ENCODE data around the gene CORO1C. TPM values are rescaled to one million over a fixed set of nuclear protein-coding genes. Genes with fewer than 3 reads are reported as not detected.
A peak's percentile ranks its signal among the peaks of the same experiment; 100 is the strongest.

The CORO1C gene
- total RNA-seq, 1 donor from 2014 or later, result 269 TPM

GRCh38 chr12:108618079-108618952, 113.0 kb downstream of the CORO1C start:
- DNase-seq (ENCODE audit: low spot score), result peak; percentile 82

DNA sequence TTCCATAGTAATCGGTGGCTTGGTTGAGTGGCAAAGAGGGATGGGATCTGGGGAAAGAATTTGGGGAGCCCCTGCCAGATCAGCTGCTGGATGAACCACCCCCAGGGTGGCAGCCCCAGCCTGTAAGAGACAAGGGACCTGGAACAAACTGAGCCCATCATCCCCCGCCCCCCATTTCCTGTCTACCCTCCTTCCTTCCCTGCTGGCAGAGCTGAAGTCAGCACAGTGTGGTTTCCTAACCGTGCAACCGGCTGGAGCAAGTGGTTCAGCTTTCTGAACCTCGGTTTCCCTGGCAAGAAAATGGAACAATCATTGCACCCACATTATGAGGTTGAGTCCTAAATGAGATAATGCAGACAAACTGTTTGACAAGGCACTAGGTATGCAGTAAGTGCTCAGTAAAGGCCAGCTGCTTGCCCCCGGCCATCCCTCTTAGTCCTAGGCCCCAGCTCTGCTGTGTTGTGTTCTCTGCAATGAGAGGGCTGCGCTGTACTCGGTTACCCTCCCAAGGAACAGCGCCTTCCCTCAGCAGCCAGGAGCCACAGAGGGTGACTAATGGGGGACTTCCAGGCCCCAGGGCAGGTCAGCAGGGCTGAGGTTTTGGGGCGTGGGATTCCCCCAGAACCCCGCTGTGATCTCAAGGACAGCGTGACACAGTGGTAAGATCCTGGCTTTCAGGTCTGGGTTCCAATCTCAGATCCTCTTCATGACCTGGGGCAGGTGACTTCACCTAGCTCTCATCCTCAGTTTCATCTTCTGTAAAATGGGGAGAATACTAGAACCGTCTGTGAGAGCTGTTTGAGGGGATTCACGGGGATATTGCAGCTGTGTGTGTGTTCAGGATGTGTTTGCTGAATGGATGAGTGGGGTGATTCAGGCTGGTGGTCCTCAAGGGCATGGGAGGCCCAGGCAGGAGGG, 114.1 kb downstream of the CORO1C start:
- no peak for DNase-seq (ENCODE audit: low spot score)

DNA sequence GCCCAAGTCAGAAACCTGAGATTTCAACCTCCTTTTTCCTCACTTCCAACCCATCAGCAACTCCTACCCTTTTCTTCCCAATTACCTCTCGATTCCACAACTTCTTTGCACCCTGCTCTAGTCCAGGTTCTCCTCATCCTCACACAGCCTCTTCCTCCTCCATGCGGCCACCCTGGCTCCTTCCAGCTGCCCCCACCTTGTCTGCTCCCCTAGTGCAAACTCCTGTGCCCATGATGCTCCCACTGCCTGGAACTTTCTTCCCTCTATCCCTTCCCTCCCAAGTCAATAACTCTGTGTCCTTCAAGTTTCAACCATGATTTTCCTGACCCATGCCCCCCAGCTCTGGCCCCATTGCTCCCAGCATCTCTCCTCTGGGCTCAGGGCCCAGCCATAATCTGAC, 115.0 kb downstream of the CORO1C start:
- DNase-seq (ENCODE audit: low spot score), result no peak

DNA sequence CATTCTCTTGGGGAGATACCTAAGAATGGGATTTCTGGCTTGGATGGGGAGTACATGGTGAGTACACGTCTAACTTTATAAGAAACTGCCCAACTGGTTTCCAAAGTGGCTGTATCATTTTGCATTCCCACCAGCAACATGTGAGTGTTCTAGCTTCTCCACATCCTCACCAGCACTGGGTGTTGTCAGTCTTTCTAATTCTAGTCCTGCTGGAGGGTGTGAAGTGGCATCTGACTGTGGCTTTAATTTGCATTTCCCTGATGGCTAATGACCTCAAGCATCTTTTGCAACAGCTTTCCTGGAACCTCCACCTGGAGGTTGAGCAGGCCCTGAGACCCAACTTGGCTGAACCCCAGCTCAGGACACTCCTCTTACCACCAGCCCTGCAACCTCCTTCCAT, 115.4 kb downstream of the CORO1C start:
- DNase-seq (ENCODE audit: low spot score), result no peak

DNA sequence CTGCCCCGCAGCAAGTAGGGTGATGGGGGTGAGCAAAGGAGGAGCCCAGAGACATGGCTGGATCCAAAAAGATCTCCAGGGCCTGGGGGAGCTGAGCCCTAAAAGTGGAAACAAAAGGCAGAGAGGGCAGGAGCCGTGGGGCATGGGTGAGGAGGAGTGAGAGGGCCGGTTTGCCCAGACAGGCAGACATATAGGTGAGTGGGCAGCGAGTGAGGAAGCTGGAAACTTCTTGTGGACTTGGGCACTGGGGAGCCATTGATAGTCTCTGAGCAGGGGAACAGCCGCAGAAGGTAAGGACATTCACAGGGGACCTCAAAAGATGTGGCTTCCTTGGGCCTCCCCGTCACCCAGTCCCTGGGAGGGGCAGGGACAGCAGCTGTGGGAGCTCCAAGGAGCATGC, 116.7 kb downstream of the CORO1C start:
- DNase-seq (ENCODE audit: low spot score), result no peak

DNA sequence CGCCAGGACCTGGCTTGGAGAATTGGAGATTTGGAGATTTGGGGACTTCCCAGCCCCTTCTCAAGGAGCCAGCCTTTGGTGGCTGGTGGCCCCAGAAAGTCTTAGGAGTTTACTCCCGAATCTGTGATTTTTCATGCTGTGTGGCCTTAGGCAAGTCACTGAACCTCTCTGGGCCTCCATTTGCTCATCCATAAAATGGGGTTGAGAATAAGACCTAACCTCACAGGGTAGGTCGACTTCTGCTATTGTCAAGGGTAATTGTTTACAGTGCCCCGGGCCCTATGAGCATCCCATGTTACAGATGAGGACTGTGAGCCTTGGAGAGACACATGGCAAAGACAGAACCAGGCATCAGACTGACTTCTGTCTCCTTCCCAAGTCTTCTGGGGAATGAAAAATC, 117.3 kb downstream of the CORO1C start:
- no peak for DNase-seq (ENCODE audit: low spot score)

DNA sequence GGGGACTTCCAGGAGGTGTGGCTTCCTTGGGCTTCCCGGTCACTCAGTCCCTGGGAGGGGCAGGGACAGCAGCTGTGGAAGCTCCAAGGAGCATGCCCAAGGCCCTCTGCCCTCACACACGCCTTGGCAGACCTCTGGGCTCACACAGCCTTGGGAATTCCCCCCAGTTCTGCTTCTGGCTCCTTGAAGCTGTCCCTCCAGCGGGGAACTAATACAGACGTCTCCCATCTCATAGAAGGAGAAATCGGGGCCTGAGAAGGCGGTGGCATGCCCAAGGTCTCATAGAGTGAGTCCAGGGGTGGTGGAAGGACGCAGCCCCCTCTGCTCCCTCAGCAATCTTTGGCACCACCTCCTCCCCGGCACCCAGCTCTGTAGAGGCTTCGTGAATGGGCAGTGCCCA, 117.8 kb downstream of the CORO1C start:
- DNase-seq (ENCODE audit: low spot score), result no peak

DNA sequence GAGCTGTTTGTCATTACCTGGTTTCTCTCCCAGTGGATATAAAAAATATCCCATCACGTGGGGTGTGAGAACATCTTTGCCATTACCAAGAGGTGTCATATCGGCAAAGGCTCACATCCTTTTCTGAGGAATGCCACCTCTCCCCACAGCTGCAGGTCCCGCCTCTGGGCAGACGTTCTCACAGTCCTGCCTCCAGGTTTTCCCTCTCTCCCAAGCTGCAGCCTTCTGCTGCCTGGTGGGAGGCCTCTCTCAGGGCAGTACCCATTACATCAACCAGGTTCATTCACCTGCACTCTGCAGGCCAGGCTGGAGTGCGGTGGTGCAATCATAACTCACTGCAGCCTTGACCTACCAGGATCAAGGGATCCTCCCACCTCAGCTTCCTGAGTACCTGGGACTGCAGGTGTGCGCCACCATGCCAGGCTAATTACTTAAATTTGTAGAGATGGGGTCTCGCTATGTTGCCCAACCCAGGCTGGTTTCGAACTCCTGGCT, 118.5 kb downstream of the CORO1C start:
- DNase-seq (ENCODE audit: low spot score), result no peak

GRCh38 chr12:108611884-108612415, 119.4 kb downstream of the CORO1C start:
- no peak for DNase-seq (ENCODE audit: low spot score)

GRCh38 chr12:108610856-108611605, 120.3 kb downstream of the CORO1C start:
- no peak for DNase-seq (ENCODE audit: low spot score)

DNA sequence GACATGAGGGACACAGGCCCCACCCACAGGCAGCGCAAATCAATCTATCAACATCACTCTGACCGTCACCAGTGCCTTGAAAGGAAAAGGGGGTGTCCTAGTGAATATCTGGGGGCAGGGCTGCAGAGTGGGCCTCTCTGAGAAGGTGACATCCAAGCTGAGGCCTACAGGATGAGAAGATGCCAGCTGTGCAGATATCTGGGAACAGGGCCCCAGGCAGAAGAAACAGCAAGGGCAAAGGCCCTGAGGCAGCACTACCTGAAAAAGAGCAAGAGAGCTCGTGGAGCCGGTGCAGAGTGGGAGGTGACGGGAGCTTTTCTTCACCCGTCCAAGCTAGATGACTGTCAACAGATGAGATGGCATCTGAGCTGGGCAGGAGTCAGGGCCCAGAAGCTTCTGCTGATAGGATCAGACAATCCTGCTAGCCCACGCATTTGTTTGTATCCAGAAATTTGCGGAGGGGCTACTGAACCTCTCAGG, 120.9 kb downstream of the CORO1C start:
- no peak for DNase-seq (ENCODE audit: low spot score)

DNA sequence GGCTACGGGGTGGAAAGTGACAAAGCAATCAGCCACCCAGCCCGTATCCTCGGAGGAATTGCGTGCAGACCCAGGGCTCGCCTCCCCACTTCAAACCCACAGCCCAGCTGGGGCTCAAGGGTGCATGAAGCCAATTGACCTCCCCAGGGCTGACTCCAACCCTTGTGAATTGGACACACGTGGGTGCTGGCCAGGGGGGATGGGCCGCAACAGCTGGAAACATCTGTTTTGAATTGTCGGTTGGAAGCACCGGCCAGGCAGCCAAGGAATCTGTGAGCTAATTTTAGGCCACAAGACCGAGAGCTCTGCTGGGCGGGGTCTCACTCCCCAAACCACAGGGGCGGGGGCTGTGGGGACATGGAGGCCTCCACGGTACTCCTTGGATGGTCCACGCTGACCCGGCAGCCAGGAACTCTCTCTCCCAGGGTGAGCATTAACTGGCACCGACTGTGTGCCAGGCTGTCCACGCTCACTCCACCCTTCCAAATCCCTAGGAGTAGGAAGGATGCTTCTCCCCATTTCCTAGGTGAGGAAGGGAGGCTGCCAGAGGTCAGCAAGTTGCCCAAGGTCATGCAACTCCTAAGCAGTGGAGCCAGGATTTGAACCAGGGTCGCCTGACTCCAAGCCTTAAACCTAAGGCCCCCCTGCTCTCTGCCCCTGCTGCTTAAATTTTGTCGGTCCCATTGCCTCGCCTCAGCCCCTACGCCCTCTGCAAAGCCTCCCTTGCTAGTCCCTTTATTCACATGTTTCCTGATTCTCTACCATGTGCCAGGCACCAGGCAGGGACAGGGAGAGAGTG, 121.6 kb downstream of the CORO1C start:
- DNase-seq (ENCODE audit: low spot score), result peak; percentile 95

- DNase-seq (ENCODE audit: low spot score), result no peak
These were observed 122.7 kb downstream of the CORO1C start for GRCh38 chr12:108608616-108609015.

DNA sequence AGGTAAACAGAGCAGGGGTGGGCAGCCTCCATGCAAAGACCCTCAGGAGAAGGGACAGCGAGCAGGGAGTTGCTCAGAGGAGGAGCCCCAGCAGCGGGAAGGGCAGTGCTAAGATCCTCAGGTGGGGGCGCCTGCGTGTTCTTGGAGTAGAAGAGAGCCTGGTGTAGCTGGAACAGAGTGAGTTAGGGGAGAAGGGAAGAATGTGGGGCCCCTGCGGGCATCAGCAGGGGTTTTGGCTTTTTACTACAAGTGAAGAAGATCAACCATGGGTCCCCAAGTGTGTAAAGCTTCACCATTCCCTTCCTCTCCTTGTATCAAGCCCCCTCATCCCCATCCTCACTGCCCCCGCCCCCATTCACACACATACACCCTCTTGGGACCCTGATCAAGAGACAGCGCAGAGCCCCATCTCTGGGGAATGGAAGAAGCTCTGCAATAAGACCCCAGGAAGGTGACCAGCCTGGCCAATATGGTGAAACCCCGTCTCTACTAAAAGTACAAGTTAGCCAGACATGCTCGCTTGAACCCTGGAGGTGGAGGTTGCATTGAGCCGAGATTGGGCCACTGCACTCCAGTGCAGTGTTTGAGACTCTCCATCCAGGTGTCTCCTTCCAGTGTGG, 123.2 kb downstream of the CORO1C start:
- DNase-seq (ENCODE audit: low spot score), result no peak

GRCh38 chr12:108606492-108606891, 124.8 kb downstream of the CORO1C start:
- DNase-seq (ENCODE audit: low spot score), result no peak

- DNase-seq (ENCODE audit: low spot score), result no peak
These were observed 125.5 kb downstream of the CORO1C start for GRCh38 chr12:108605690-108606406.

GRCh38 chr12:108605000-108605689, 126.2 kb downstream of the CORO1C start:
- no peak for DNase-seq (ENCODE audit: low spot score)

- no peak for DNase-seq (ENCODE audit: low spot score)
These were observed 126.9 kb downstream of the CORO1C start for GRCh38 chr12:108604208-108604941.

Measured in umbilical cord (tissue), 2 donors.